Stimulated activated effector memory CD8-positive, alpha-beta T cell treated with anti-CD3 and anti-CD28 coated beads, Interleukin-12 subunit alpha, Interleukin-12 subunit beta, amount 100 ng/mL, for 72 hours (primary cell): ENCODE measurements around the gene EXD2.
"Not testable (repeated sequence)": the region's sequence is repeated elsewhere in the genome, so short reads cannot be mapped to it uniquely, and the experiment has no call there.

Source experiments
- ATAC-seq: fragments of 150-1000 bp; cut with Tn5 transposase; 2 replicates; pipeline ENCODE4 v1.10.0; 2021
- DNase-seq, 2 donors: peaks; one replicate each; pipeline ENCODE4 v3.0.0; 2021 to 2022; ENCODE audit warnings: low spot score in 2 of 2
- H3K27ac Mint-ChIP-seq: one replicate; pipeline ENCODE4 v1.8.0; 2022; ENCODE audit warnings: mild to moderate bottlenecking, mixed read lengths
- H3K36me3 Mint-ChIP-seq: one replicate; pipeline ENCODE4 v1.8.0; 2022; ENCODE audit warnings: mild to moderate bottlenecking, mixed read lengths
- H3K4me1 Mint-ChIP-seq: one replicate; pipeline ENCODE4 v1.8.0; 2022; ENCODE audit warnings: mixed read lengths
- H3K4me3 Mint-ChIP-seq: one replicate; pipeline ENCODE4 v1.8.0; 2022; ENCODE audit warnings: mild to moderate bottlenecking, mixed read lengths
- H3K9me3 Mint-ChIP-seq: one replicate; pipeline ENCODE4 v1.8.0; 2022; ENCODE audit warnings: mixed read lengths

Gene EXD2

GRCh38 chr14:69171569-69171968 is 19.7 kb upstream of the EXD2 start:
- Mint-ChIP-seq H3K4me3 (no peak overlapping the region), H3K9me3 (no peaks in the 10 kb centered on the region), H3K4me1 (no peaks in the 10 kb centered on the region), H3K36me3 (no peaks in the 10 kb centered on the region), H3K27ac (no peak overlapping the region)
- DNase-seq (no peak), ATAC-seq (no peak)

DNA sequence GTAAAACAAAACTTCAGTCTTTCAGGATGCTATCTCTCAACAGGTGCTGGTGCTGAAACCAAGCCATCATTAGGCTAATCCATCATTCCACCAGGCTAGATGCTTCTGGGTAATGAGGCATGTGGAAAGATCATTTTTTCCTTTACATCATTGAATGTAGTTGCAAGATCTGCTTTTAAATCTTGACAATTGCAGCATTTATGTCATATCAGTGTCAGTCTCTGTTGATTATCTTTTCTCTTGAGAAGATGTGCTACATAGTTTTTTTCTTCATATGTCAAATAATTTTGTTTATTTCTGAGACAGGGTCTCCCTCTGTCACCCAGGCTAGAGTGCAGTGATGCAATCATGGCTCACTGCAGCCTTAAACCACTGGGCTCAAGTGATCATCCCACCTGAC is 16.2 kb upstream of the EXD2 start:
- no peak for DNase-seq
- H3K4me1 Mint-ChIP-seq: no peaks in the 10 kb centered on the region
- no peak overlapping the region for H3K4me3 Mint-ChIP-seq
- ATAC-seq: no peak
- no peaks in the 10 kb centered on the region for H3K9me3 Mint-ChIP-seq
- no peak overlapping the region for H3K27ac Mint-ChIP-seq
- no peaks in the 10 kb centered on the region for H3K36me3 Mint-ChIP-seq

DNA sequence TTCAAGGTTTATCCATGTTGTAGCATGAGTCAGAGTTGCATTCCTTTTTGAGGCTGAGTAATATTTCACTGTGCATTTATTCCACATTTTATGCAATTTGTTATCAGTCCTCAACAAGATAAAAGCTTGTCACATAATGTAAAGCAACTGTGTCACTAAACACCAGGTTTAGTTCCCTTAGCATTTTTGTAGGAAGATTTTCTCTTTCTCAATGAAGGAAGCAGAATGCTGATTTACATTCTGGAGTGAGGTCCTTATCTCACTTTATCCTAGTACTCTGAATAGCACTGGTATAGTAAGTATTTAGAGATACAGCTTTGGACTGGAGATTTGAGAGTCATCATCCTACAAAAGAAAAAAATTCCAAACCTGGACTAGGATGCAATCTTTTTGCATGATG is 9.8 kb upstream of the EXD2 start:
- DNase-seq (no peak), ATAC-seq (no peak)
- no peak overlapping the region for H3K4me3 Mint-ChIP-seq
- no peaks in the 10 kb centered on the region for H3K9me3 Mint-ChIP-seq
- no peaks in the 10 kb centered on the region for H3K4me1 Mint-ChIP-seq
- H3K27ac Mint-ChIP-seq: no peak overlapping the region
- H3K36me3 Mint-ChIP-seq: no peaks in the 10 kb centered on the region

DNA sequence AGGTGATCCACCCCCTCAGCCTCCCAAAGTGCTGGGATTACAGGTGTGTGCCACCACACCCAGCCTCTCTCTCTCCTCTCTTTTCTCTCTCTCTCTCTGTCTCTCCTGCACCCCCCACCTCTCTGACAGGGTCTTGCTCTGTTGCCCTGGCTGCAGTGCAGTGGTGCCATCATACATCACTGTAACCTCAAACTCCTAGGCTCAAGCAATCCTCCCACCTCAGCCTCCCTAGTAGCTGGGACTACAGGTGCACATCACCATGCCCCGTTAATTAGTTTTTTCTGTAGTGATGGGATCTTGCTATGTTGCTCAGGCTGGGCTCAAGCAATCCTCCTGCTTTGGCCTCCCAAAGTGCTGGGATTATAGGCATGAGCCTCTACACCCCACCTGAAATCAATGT is 8.7 kb upstream of the EXD2 start:
- ATAC-seq, H3K9me3 Mint-ChIP-seq, H3K36me3 Mint-ChIP-seq, H3K4me3 Mint-ChIP-seq, H3K4me1 Mint-ChIP-seq, H3K27ac Mint-ChIP-seq, DNase-seq: not testable (repeated sequence)

DNA sequence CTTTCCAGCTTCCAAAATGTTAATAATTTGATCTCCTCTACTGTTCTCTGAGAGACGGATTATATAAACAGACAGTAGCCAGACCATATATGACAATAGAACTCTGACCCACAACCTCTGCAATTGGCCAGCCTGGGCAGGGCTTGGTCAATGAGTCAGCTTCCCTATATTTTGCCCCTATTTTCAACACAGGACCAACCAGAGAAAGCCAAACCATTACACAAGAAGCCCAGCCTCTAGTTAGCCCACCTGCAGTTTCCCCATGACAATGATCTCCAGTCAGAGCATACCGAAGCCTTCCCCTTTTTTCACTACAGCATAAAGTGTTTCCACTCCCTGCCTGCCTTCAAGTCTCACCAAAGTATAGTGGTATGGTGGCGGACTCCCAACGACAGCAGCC is 7.6 kb upstream of the EXD2 start:
- Mint-ChIP-seq H3K27ac (no peak overlapping the region), H3K36me3 (no peaks in the 10 kb centered on the region), H3K9me3 (no peaks in the 10 kb centered on the region), H3K4me3 (no peak overlapping the region), H3K4me1 (no peaks in the 10 kb centered on the region)
- no peak for DNase-seq
- ATAC-seq: no peak

GRCh38 chr14:69190191-69190590 is 1.1 kb upstream of the EXD2 start:
- H3K4me1 Mint-ChIP-seq: peaks cover 16% of the 10 kb centered on the region
- no peaks in the 10 kb centered on the region for H3K36me3 Mint-ChIP-seq
- no peak overlapping the region for H3K27ac Mint-ChIP-seq
- peak overlapping the region; percentile 88 for H3K4me3 Mint-ChIP-seq
- DNase-seq (no peak), ATAC-seq (no peak)
- no peaks in the 10 kb centered on the region for H3K9me3 Mint-ChIP-seq

- H3K9me3 Mint-ChIP-seq: no peaks in the 10 kb centered on the region
- H3K27ac Mint-ChIP-seq: no peak overlapping the region
- no peak for DNase-seq
- no peak for ATAC-seq
- H3K4me1 Mint-ChIP-seq: peaks cover 16% of the 10 kb centered on the region
- H3K36me3 Mint-ChIP-seq: no peaks in the 10 kb centered on the region
- no peak overlapping the region for H3K4me3 Mint-ChIP-seq
These were observed 2.4 kb downstream of the EXD2 start for GRCh38 chr14:69193721-69194120.

- Mint-ChIP-seq H3K4me3 (no peak overlapping the region), H3K36me3 (no peaks in the 10 kb centered on the region), H3K9me3 (no peaks in the 10 kb centered on the region), H3K4me1 (no peaks in the 10 kb centered on the region), H3K27ac (no peak overlapping the region)
- DNase-seq (no peak), ATAC-seq (no peak)
These were observed 8.5 kb downstream of the EXD2 start for GRCh38 chr14:69199786-69200185.

DNA sequence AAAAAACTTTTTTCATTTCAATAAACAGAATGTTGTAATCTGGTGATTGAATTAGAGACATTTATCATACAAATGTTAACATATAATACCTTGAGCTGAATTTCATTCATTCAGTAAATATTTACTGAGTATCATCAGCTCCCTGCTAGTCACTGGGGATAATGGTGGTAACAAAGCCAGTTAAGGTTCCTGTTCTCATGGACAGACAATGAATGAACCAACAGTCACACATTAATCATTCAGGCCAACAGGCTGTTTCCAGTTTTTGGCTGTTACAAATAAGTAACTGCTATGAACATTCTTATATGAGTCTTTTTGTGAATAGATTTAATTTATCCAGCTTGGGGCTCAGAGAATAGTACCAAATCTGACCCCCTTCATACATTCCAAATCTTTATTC is 13.5 kb downstream of the EXD2 start:
- Mint-ChIP-seq H3K4me3 (no peak overlapping the region), H3K9me3 (no peaks in the 10 kb centered on the region), H3K4me1 (no peaks in the 10 kb centered on the region), H3K27ac (no peak overlapping the region), H3K36me3 (no peaks in the 10 kb centered on the region)
- DNase-seq: no peak
- ATAC-seq: no peak

- DNase-seq (no peak), ATAC-seq (no peak)
- Mint-ChIP-seq H3K4me3 (no peak overlapping the region), H3K9me3 (no peaks in the 10 kb centered on the region), H3K27ac (no peak overlapping the region), H3K36me3 (peaks cover 5% of the 10 kb centered on the region), H3K4me1 (no peaks in the 10 kb centered on the region)
These were observed 16.2 kb downstream of the EXD2 start for GRCh38 chr14:69207435-69208041.

- no peaks in the 10 kb centered on the region for H3K4me1 Mint-ChIP-seq
- no peak overlapping the region for H3K4me3 Mint-ChIP-seq
- no peak for DNase-seq
- H3K27ac Mint-ChIP-seq: no peak overlapping the region
- no peaks in the 10 kb centered on the region for H3K9me3 Mint-ChIP-seq
- no peak for ATAC-seq
- peaks cover 17% of the 10 kb centered on the region for H3K36me3 Mint-ChIP-seq
These were observed 17.4 kb downstream of the EXD2 start for GRCh38 chr14:69208666-69209065.

DNA sequence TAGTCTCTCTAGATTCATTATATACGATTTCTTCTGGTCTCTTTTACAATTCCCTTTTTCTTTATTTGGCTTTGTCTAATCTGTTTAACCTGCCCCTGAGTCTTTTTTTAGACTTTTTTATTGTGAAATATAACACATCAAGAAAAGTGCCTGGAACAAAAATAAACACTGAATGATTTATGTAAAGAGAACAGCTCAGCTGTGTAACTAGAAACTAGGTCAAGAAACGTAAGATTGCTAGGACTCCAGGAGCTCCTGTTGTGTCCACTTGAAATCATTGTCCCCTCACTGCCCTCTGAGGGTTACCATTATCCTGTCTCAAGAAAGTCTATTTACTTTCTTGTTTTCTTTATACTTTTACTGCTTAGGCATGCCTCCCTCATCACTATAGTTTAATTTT is 23.1 kb downstream of the EXD2 start:
- Mint-ChIP-seq H3K9me3 (no peaks in the 10 kb centered on the region), H3K4me3 (no peak overlapping the region), H3K27ac (no peak overlapping the region), H3K36me3 (peaks cover 21% of the 10 kb centered on the region), H3K4me1 (no peaks in the 10 kb centered on the region)
- no peak for ATAC-seq
- DNase-seq: no peak

GRCh38 chr14:69217663-69218062 is 26.4 kb downstream of the EXD2 start:
- H3K36me3 Mint-ChIP-seq: peaks cover 15% of the 10 kb centered on the region
- H3K4me3 Mint-ChIP-seq, H3K4me1 Mint-ChIP-seq, DNase-seq, H3K9me3 Mint-ChIP-seq, H3K27ac Mint-ChIP-seq, ATAC-seq: not testable (repeated sequence)

GRCh38 chr14:69224946-69225345 is 33.6 kb downstream of the EXD2 start:
- DNase-seq (no peak), ATAC-seq (no peak)
- no peaks in the 10 kb centered on the region for H3K4me1 Mint-ChIP-seq
- no peak overlapping the region for H3K27ac Mint-ChIP-seq
- H3K36me3 Mint-ChIP-seq: no peaks in the 10 kb centered on the region
- no peak overlapping the region for H3K4me3 Mint-ChIP-seq
- no peaks in the 10 kb centered on the region for H3K9me3 Mint-ChIP-seq

DNA sequence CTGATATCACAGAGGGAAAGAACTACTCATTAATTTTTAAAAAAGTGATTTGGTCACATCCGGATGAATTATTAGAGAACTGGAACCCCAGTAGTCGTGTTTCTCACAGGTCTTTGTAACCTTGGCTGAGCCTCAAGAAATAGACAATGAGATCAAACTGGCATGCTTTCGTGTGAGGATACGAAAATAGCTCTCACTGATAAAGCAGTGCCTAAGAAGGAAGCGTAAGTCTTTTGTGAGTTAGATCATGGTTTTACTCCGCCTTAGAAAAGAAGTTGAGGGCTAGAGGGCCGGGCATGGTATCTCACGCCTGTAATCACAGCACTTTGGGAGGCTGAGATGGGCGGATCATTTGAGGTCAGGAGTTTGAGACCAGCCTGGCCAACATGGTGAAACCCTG is 34.9 kb downstream of the EXD2 start:
- ATAC-seq (no peak), DNase-seq (no peak)
- no peaks in the 10 kb centered on the region for H3K9me3 Mint-ChIP-seq
- H3K27ac Mint-ChIP-seq: no peak overlapping the region
- H3K4me3 Mint-ChIP-seq: no peak overlapping the region
- peaks cover 2% of the 10 kb centered on the region for H3K36me3 Mint-ChIP-seq
- H3K4me1 Mint-ChIP-seq: no peaks in the 10 kb centered on the region

DNA sequence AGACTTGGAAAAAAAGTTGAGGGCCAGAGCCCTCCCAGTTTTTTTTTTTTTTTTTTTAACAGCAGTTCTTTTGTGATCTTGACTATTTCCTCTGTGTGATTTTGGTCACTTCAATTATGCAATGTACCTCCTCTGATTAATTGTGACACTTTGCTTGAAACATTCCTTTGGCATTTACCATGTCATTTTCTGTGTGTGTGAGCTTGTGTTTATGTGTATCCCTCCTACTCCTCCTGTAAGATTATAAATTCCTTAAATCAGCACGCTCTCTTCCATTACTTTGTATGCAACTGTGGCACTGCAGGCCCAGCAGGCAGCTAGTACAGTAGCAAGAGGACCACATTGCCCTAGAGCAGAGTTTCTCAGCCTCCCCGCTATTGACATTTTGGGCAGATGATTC is 35.4 kb downstream of the EXD2 start:
- H3K36me3 Mint-ChIP-seq: peaks cover 7% of the 10 kb centered on the region
- H3K4me1 Mint-ChIP-seq: no peaks in the 10 kb centered on the region
- no peak for ATAC-seq
- DNase-seq: no peak
- no peak overlapping the region for H3K4me3 Mint-ChIP-seq
- no peak overlapping the region for H3K27ac Mint-ChIP-seq
- H3K9me3 Mint-ChIP-seq: no peaks in the 10 kb centered on the region

DNA sequence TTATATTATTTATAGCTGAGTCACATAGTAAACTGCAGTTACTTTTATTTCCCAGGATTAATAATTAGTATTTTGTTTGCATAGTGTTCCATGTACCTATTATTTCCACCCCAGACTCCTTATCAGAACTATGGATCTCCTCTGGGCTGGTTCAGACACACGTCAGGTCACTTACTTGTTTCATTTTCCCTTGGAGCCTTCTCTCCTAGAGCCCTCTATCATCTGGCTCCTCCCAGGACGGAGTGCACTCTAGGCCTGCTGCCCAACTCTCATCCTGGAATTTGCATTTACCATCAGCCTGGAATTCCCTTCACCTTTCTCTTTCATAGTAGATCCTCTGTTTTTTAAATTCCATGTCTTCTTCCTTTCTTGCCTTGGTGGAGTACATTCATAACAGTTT is 40.2 kb downstream of the EXD2 start:
- H3K4me1 Mint-ChIP-seq: no peaks in the 10 kb centered on the region
- DNase-seq (no peak), ATAC-seq (no peak)
- no peak overlapping the region for H3K4me3 Mint-ChIP-seq
- H3K36me3 Mint-ChIP-seq: peaks cover 22% of the 10 kb centered on the region
- no peaks in the 10 kb centered on the region for H3K9me3 Mint-ChIP-seq
- no peak overlapping the region for H3K27ac Mint-ChIP-seq
